ENCODE results near the gene ARRB1. TPM values are rescaled to one million over a fixed set of nuclear protein-coding genes. Genes with fewer than 3 reads are reported as not detected.

Gene ARRB1
- total RNA-seq, 1 donor = 14.5 TPM

- no peaks in the 10 kb centered on the region for H4K20me1 ChIP-seq (ENCODE audit: insufficient read depth, low read length)
- H3K4me2 ChIP-seq (ENCODE audit: insufficient read depth, low read length) = no peak overlapping the region
- H3K36me3 ChIP-seq (ENCODE audit: insufficient read depth, low read length) = no peaks in the 10 kb centered on the region
- H2AFZ ChIP-seq (ENCODE audit: low read length) = no peak overlapping the region
- TF ChIP-seq, protein P1, sequence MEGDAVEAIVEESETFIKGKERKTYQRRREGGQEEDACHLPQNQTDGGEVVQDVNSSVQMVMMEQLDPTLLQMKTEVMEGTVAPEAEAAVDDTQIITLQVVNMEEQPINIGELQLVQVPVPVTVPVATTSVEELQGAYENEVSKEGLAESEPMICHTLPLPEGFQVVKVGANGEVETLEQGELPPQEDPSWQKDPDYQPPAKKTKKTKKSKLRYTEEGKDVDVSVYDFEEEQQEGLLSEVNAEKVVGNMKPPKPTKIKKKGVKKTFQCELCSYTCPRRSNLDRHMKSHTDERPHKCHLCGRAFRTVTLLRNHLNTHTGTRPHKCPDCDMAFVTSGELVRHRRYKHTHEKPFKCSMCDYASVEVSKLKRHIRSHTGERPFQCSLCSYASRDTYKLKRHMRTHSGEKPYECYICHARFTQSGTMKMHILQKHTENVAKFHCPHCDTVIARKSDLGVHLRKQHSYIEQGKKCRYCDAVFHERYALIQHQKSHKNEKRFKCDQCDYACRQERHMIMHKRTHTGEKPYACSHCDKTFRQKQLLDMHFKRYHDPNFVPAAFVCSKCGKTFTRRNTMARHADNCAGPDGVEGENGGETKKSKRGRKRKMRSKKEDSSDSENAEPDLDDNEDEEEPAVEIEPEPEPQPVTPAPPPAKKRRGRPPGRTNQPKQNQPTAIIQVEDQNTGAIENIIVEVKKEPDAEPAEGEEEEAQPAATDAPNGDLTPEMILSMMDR (IDR thresholded peaks at IDR 0.05; ENCODE audit: extremely low read depth, low read depth, low read length) = no peak
- H3K9me3 ChIP-seq (ENCODE audit: low read depth, low read length) = no peaks in the 10 kb centered on the region
- H3K79me2 ChIP-seq (ENCODE audit: insufficient read depth, low read length) = no peaks in the 10 kb centered on the region
- no peaks in the 10 kb centered on the region for H3K4me1 ChIP-seq (ENCODE audit: insufficient read depth, low read length)
- no peak overlapping the region for H3K4me3 ChIP-seq (ENCODE audit: insufficient read depth, low read length)
- no peak overlapping the region for H3K27ac ChIP-seq (ENCODE audit: low read depth, low read length)
- peaks cover 45% of the 10 kb centered on the region for H3K27me3 ChIP-seq (ENCODE audit: insufficient read depth, low read length)
- peak; percentile 85 for DNase-seq (ENCODE audit: insufficient read length, low spot score, missing footprints)
Measured at GRCh38 chr11:75238595-75239440, 112.6 kb downstream of the ARRB1 start.

DNA sequence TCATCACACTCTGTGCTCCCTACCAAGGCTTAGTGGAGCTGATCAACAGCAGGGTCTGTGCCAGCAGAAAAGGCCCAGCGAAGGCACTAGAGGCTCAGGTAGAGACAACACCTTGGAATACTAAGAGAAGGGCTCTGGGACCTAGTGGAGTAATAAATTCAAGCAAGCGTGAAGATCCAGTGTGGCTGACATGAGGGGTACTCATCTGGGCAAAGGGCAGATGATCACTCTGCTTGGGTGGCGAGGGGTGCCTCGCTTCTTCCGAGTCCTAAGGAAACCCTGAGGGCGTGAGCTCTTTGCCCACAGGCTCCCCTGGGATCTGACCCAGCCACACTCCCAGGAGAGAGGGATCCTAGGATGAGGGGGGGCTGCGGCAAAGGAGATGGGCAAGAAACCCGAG is 114.4 kb downstream of the ARRB1 start:
- Histone ChIP-seq H3K9me3 (ENCODE audit: low read depth, low read length) (no peaks in the 10 kb centered on the region), H3K4me3 (ENCODE audit: insufficient read depth, low read length) (no peak overlapping the region), H3K36me3 (ENCODE audit: insufficient read depth, low read length) (no peaks in the 10 kb centered on the region), H3K27ac (ENCODE audit: low read depth, low read length) (no peak overlapping the region), H3K4me2 (ENCODE audit: insufficient read depth, low read length) (no peak overlapping the region), H2AFZ (ENCODE audit: low read length) (no peak overlapping the region), H3K79me2 (ENCODE audit: insufficient read depth, low read length) (no peaks in the 10 kb centered on the region), H3K27me3 (ENCODE audit: insufficient read depth, low read length) (peaks cover 29% of the 10 kb centered on the region), H3K4me1 (ENCODE audit: insufficient read depth, low read length) (no peaks in the 10 kb centered on the region), H4K20me1 (ENCODE audit: insufficient read depth, low read length) (no peaks in the 10 kb centered on the region)
- DNase-seq (ENCODE audit: insufficient read length, low spot score, missing footprints) = peak; percentile 41
- TF ChIP-seq, protein P1 (IDR thresholded peaks at IDR 0.05; ENCODE audit: extremely low read depth, low read depth, low read length) = no peak

GRCh38 chr11:75236062-75236461 is 115.4 kb downstream of the ARRB1 start:
- Histone ChIP-seq H3K79me2 (ENCODE audit: insufficient read depth, low read length) (no peaks in the 10 kb centered on the region), H3K4me3 (ENCODE audit: insufficient read depth, low read length) (no peak overlapping the region), H2AFZ (ENCODE audit: low read length) (no peak overlapping the region), H3K36me3 (ENCODE audit: insufficient read depth, low read length) (no peaks in the 10 kb centered on the region), H4K20me1 (ENCODE audit: insufficient read depth, low read length) (no peaks in the 10 kb centered on the region), H3K9me3 (ENCODE audit: low read depth, low read length) (no peaks in the 10 kb centered on the region), H3K27ac (ENCODE audit: low read depth, low read length) (no peak overlapping the region), H3K27me3 (ENCODE audit: insufficient read depth, low read length) (peaks cover 29% of the 10 kb centered on the region), H3K4me1 (ENCODE audit: insufficient read depth, low read length) (no peaks in the 10 kb centered on the region), H3K4me2 (ENCODE audit: insufficient read depth, low read length) (no peak overlapping the region)
- DNase-seq (ENCODE audit: insufficient read length, low spot score, missing footprints) = peak; percentile 82
- TF ChIP-seq, protein P1 (IDR thresholded peaks at IDR 0.05; ENCODE audit: extremely low read depth, low read depth, low read length) = no peak

GRCh38 chr11:75233754-75234172 is 117.7 kb downstream of the ARRB1 start:
- no peak overlapping the region for H3K27ac ChIP-seq (ENCODE audit: low read depth, low read length)
- H3K79me2 ChIP-seq (ENCODE audit: insufficient read depth, low read length) = no peaks in the 10 kb centered on the region
- H4K20me1 ChIP-seq (ENCODE audit: insufficient read depth, low read length) = no peaks in the 10 kb centered on the region
- no peak overlapping the region for H3K4me3 ChIP-seq (ENCODE audit: insufficient read depth, low read length)
- no peak overlapping the region for H3K4me2 ChIP-seq (ENCODE audit: insufficient read depth, low read length)
- no peak for DNase-seq (ENCODE audit: insufficient read length, low spot score, missing footprints)
- TF ChIP-seq, protein P1 (IDR thresholded peaks at IDR 0.05; ENCODE audit: extremely low read depth, low read depth, low read length) = no peak
- H3K9me3 ChIP-seq (ENCODE audit: low read depth, low read length) = no peaks in the 10 kb centered on the region
- H3K4me1 ChIP-seq (ENCODE audit: insufficient read depth, low read length) = no peaks in the 10 kb centered on the region
- H3K27me3 ChIP-seq (ENCODE audit: insufficient read depth, low read length) = peaks cover 8% of the 10 kb centered on the region
- no peaks in the 10 kb centered on the region for H3K36me3 ChIP-seq (ENCODE audit: insufficient read depth, low read length)
- no peak overlapping the region for H2AFZ ChIP-seq (ENCODE audit: low read length)
